HG03196 (cell line): ENCODE results near the gene CLDN24.

Experiments used
- ATAC-seq: cut with Tn5 transposase; IDR thresholded peaks from one replicate; pipeline ENCODE4 v1.9.1; 2021; ENCODE audit not compliant: unreplicated experiment

The CLDN24 gene

GRCh38 chr4:183286590-183287308 is 35.5 kb downstream of the CLDN24 start:
- peak; percentile 28 for ATAC-seq

GRCh38 chr4:183285886-183286285 is 36.3 kb downstream of the CLDN24 start:
- ATAC-seq: no peak

DNA sequence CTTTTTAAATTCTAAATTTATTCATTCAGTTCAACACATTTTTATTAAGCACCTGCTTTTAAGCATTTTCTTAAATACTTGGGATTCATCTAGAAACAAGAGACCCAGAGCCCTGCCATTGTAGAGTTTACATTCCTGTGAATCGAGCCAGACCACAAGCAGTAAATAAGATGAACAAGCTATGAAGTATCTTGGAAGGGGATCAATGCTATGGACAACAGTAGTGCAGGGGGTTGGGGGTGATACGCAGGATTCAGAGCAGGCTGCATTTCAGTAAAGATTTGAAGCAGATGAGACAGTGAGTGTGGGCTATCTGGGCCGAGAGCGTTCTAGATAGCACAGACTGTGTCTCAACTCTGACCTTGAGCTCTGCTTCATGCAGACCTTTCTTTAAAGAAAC is 37.3 kb downstream of the CLDN24 start:
- ATAC-seq: no peak

DNA sequence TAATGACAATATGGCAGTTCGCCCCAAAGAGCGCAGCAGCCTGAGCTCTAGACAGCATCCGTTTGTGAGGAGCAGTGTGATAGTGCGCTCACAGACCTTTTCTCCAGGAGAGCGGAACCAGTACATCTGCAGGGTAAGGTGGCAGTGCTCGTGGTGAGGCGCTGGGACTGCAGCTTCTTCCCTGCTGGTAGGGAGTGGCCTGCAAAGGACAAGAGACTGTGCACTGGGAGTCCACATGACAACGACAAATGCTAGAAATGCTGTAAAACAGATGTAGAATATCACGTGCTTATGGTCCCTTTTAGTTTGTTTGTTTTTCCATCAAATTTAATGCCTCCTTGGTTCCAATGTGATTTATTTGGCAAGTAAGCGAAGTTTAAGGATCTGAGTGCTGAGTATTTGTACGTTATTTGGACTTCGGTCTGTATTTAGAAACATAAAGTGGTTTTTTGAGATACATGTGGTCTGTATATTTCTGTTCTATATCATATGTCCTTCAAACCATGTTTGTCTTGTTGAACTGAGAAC is 37.9 kb downstream of the CLDN24 start:
- no peak for ATAC-seq

DNA sequence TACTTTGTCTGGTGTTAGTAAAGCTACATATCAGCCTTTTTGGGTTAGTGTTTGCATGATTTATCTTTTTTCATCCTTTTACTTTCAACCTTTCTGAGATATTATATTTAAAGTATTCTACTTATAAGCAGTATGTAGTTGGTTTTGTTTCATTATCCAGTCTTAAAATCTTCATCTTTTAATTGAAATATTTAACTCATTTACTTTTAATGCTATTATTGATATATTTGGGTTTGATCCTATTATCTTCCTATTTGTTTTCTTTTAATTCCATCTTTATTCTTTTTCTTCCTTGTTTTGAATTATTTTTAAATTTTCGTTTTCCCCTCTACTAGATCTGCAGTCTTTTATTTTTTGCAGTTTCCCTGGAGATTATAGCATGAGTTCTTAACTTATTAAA is 46.1 kb downstream of the CLDN24 start:
- ATAC-seq: no peak

DNA sequence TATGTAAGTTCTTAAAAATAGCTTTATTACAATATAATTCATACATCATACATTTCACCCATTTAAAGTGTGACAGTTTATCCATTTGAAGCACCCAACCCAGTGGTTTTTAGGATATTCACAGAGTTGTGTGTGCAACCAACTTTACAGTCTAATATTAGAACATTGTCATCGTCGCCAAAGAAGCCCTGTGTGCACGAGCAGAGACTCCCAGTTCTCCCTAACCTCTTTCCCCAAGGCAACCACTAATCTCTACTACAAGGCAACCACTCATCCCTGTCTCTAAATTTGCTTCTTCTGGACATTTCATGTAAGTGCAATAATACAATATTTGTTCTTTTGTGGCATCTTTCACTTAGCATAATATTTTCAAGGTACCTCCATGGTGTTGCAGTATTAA is 49.8 kb downstream of the CLDN24 start:
- ATAC-seq: no peak
